ENCODE results near the gene HBS1L.

- no peak for TF ChIP-seq POLR2A (IDR thresholded peaks at IDR 0.05; ENCODE audit: low read depth, low read length)
- TF ChIP-seq POLR2AphosphoS5 (IDR thresholded peaks at IDR 0.05; ENCODE audit: low read depth, low read length): no peak
- peak; percentile 26; the same call in 1 of the 2 replicates for TF ChIP-seq SPI1 (IDR thresholded peaks at IDR 0.05; ENCODE audit: low read depth, low read length)
- TF ChIP-seq TAF1 (IDR thresholded peaks at IDR 0.05; ENCODE audit: low read depth, low read length): no peak
These were observed 51.5 kb downstream of the HBS1L start for GRCh38 chr6:135002974-135003703.
